H1 (cell line): ENCODE data around the gene TMEM209. TPM values are rescaled to one million over a fixed set of nuclear protein-coding genes. Genes with fewer than 3 reads are reported as not detected.

Experiments
- EZH2 ChIP-seq: fragments of 200-600 bp; sonication (generic); IDR thresholded peaks from 2 replicates; pipeline ENCODE4 v1.7.1; 2012; ENCODE audit warnings: low read depth, mild to moderate bottlenecking, moderate library complexity, low read length, inconsistent platforms; ENCODE audit not compliant: severe bottlenecking
- GABPA ChIP-seq: IDR thresholded peaks from 2 replicates; pipeline ENCODE4 v1.6.1; 2011; ENCODE audit warnings: mild to moderate bottlenecking, low read length, moderate library complexity, borderline replicate concordance; ENCODE audit not compliant: insufficient read depth
- KDM1A ChIP-seq: fragments of 200-600, 300-600 bp; sonication (generic); IDR thresholded peaks from 2 replicates; pipeline ENCODE4 v1.7.1; 2016; ENCODE audit warnings: mild to moderate bottlenecking, low read length, borderline replicate concordance
- RBBP5 ChIP-seq: IDR thresholded peaks from 2 replicates; pipeline ENCODE4 v1.7.1; 2012; ENCODE audit warnings: low read depth, mild to moderate bottlenecking, inconsistent platforms, low read length, moderate library complexity, borderline replicate concordance
- RXRA ChIP-seq: IDR thresholded peaks from 2 replicates; pipeline ENCODE4 v1.6.1; 2011; ENCODE audit warnings: low read depth, mild to moderate bottlenecking, low read length, moderate library complexity; ENCODE audit not compliant: insufficient read depth
- SAP30 ChIP-seq: fragments of 300-600 bp; sonication (generic); IDR thresholded peaks from 2 replicates; pipeline ENCODE4 v1.7.1; 2012; ENCODE audit warnings: low read length, moderate library complexity, mild to moderate bottlenecking, inconsistent platforms; ENCODE audit not compliant: insufficient read depth, insufficient replicate concordance
- SIX5 ChIP-seq: IDR thresholded peaks from 2 replicates; pipeline ENCODE4 v1.6.1; 2011; ENCODE audit warnings: mild to moderate bottlenecking, low read depth, low read length
- TAF1 ChIP-seq: IDR thresholded peaks from 2 replicates; pipeline ENCODE4 v1.6.1; 2011; ENCODE audit warnings: mild to moderate bottlenecking, low read depth, low read length
- USF2 ChIP-seq: IDR thresholded peaks from 2 replicates; pipeline ENCODE4 v1.6.1; 2011; ENCODE audit warnings: low read length, improper control_type of control experiment
- polyA plus RNA-seq, 7 experiments: library from polyadenylated mRNA; depleted of rRNA in 3 of 7; stranded (reverse) in 5 of 7; unstranded in 2 of 7; fragments of >200 nt in 5 of 7; fragments of 200-250 nt in 2 of 7; gene quantifications; 1 replicate in 5 of 7; 2 replicates in 1 of 7; 4 replicates in 1 of 7; pipeline versions ENCODE4 v1.2.1 to v1.2.3, GENCODE V29; 2011 to 2013; ENCODE audit warnings: missing spikeins in 2 of 7, mixed read lengths in 2 of 7
- total RNA-seq: library from RNA; stranded (reverse); fragmentation: NEBNext Ultra II Directional; extraction: Animal tissue kit (Norgen Biotek cat#: 25700); gene quantifications from 2 replicates; pipeline ENCODE4 v1.2.1, GENCODE V29; 2021

The TMEM209 gene
- total and polyA plus RNA-seq, 2 of the 8 experiments (the other 6 are each of a cell fraction or from before 2014, with no cell fraction given) = 28.5 to 30.5 TPM

GRCh38 chr7:130205084-130205947 is at the start of gene TMEM209 (continued):
- TF ChIP-seq GABPA = peak; percentile 53; the same call in 1 of the 2 replicates
- no peak for TF ChIP-seq KDM1A
- TF ChIP-seq SAP30 = peak; percentile 34
- no peak for TF ChIP-seq RXRA
- no peak for TF ChIP-seq EZH2
- TF ChIP-seq TAF1 = peak; percentile 97
- no peak for TF ChIP-seq SIX5
- TF ChIP-seq RBBP5 = no peak
- no peak for TF ChIP-seq USF2
